Right lobe of liver (tissue), 4 donors: ENCODE results near the gene RAB2B.

ENCODE experiments used
- POLR2A ChIP-seq: fragments of 450-650 bp; IDR thresholded peaks from one replicate; pipeline ENCODE4 v1.6.1; 2017; ENCODE audit warnings: antibody characterized with exemption, mild to moderate bottlenecking
- TF ChIP-seq, protein P1 (sequence below), 4 donors: fragments of 200-600 bp in 3 of 4; fragments of 450-650 bp in 1 of 4; IDR thresholded peaks; one replicate each; pipeline versions ENCODE4 v1.5.1 to v1.8.0; 2016 to 2022; ENCODE audit warnings: antibody characterized with exemption in 4 of 4, mild to moderate bottlenecking in 2 of 4
- donor health status: DM: no; HTN: no; CAD: no.
- donor health status: DM: no; HTN: no; CAD: no.
- donor health status: DM: no; HTN: yes; CAD: no.

DNA sequence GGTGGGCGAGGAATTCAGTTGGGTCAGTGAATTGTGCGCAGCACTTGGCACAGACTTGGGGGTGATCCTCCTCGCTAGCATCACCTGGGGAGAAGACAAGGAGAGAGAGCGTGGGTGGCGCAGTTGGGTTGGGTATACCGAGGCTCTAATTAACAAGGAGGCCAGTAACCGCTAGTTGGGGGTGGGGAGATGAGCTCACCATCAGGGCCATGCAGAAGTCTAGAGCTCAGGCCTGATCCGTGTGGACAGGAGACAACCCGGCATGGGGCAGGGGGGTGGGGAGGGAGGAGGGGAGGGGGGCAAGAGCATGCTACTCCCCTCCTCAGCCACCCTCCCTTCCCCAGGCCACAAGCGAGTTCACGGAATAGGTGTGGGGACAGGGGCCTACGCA, 48.8 kb upstream of the RAB2B start:
- no peak for TF ChIP-seq POLR2A
- TF ChIP-seq, protein P1, sequence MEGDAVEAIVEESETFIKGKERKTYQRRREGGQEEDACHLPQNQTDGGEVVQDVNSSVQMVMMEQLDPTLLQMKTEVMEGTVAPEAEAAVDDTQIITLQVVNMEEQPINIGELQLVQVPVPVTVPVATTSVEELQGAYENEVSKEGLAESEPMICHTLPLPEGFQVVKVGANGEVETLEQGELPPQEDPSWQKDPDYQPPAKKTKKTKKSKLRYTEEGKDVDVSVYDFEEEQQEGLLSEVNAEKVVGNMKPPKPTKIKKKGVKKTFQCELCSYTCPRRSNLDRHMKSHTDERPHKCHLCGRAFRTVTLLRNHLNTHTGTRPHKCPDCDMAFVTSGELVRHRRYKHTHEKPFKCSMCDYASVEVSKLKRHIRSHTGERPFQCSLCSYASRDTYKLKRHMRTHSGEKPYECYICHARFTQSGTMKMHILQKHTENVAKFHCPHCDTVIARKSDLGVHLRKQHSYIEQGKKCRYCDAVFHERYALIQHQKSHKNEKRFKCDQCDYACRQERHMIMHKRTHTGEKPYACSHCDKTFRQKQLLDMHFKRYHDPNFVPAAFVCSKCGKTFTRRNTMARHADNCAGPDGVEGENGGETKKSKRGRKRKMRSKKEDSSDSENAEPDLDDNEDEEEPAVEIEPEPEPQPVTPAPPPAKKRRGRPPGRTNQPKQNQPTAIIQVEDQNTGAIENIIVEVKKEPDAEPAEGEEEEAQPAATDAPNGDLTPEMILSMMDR (IDR thresholded peaks at IDR 0.05) = no peak
